Neural cell (in vitro differentiated cells): ENCODE data around the gene FASLG. TPM values are rescaled to one million over a fixed set of nuclear protein-coding genes. Genes with fewer than 3 reads are reported as not detected.

Experiments used
- H2AFZ ChIP-seq: fragments of 200-600, 300-800 bp; sonication (generic), shearing (Covaris generic); 2 replicates; pipeline ENCODE4 v1.6.0; 2014; ENCODE audit warnings: low read depth, mild to moderate bottlenecking, antibody characterized with exemption, low read length, moderate library complexity
- H3F3A ChIP-seq: fragments of 200-600 bp; shearing (Covaris generic); 2 replicates; pipeline ENCODE4 v1.6.1; 2016; ENCODE audit warnings: mild to moderate bottlenecking, moderate library complexity, mixed read lengths, antibody characterized with exemption, low read length; ENCODE audit not compliant: insufficient read depth, poor library complexity, severe bottlenecking
- H3K27ac ChIP-seq: fragments of 200-600, 300-800 bp; sonication (generic), shearing (Covaris generic); 2 replicates; pipeline ENCODE4 v1.5.1; 2014; ENCODE audit warnings: mild to moderate bottlenecking, low read length, moderate library complexity
- H3K27me3 ChIP-seq: fragments of 300-800, 200-600 bp; sonication (generic), shearing (Covaris generic); 2 replicates; pipeline ENCODE4 v1.6.0; 2014; ENCODE audit warnings: mild to moderate bottlenecking, low read depth, low read length, moderate library complexity; ENCODE audit not compliant: insufficient read depth
- H3K36me3 ChIP-seq: fragments of 300-800, 200-600 bp; sonication (generic), shearing (Covaris generic); 2 replicates; pipeline ENCODE4 v1.5.1; 2014; ENCODE audit warnings: mild to moderate bottlenecking, antibody characterized with exemption, low read length, moderate library complexity; ENCODE audit not compliant: insufficient read depth
- H3K4me2 ChIP-seq: fragments of 300-800, 200-600 bp; sonication (generic), shearing (Covaris generic); 2 replicates; pipeline ENCODE4 v1.6.0; 2014; ENCODE audit warnings: mild to moderate bottlenecking, low read length
- H3K4me3 ChIP-seq: fragments of 300-800, 200-600 bp; sonication (generic), shearing (Covaris generic); 2 replicates; pipeline ENCODE4 v1.5.1; 2014; ENCODE audit warnings: mild to moderate bottlenecking, low read length, moderate library complexity
- H3K79me2 ChIP-seq: fragments of 200-600 bp; shearing (Covaris generic); replicated peaks from 2 replicates; pipeline ENCODE4 v1.6.0; 2014; ENCODE audit warnings: mild to moderate bottlenecking, low read length, moderate library complexity; ENCODE audit not compliant: insufficient read depth
- H3K9ac ChIP-seq: fragments of 300-800, 200-600 bp; sonication (generic), shearing (Covaris generic); 2 replicates; pipeline ENCODE4 v1.6.1; 2016; ENCODE audit warnings: mild to moderate bottlenecking, low read length, mixed read lengths
- H3K9me2 ChIP-seq: fragments of 200-600 bp; shearing (Covaris generic); 2 replicates; pipeline ENCODE4 v1.6.1; 2016; ENCODE audit warnings: mild to moderate bottlenecking, low read length, mixed read lengths; ENCODE audit not compliant: insufficient read depth
- H3K9me3 ChIP-seq: fragments of 200-600, 300-800 bp; sonication (generic), shearing (Covaris generic); 2 replicates; pipeline ENCODE4 v1.6.1; 2016; ENCODE audit warnings: mild to moderate bottlenecking, mixed run types, low read length, moderate library complexity, mixed read lengths
- H4K20me1 ChIP-seq: fragments of 200-600 bp; shearing (Covaris generic); 2 replicates; pipeline ENCODE4 v1.6.1; 2016; ENCODE audit warnings: mild to moderate bottlenecking, mixed run types; ENCODE audit not compliant: insufficient read depth
- CTCF ChIP-seq: fragments of 450-650 bp; IDR thresholded peaks from 2 replicates; pipeline ENCODE4 v1.5.1; 2014; ENCODE audit warnings: antibody characterized with exemption, mild to moderate bottlenecking, moderate library complexity; ENCODE audit not compliant: poor library complexity, severe bottlenecking
- EZH2 ChIP-seq: fragments of 200-600, 300-800 bp; shearing (Covaris generic), sonication (generic); IDR thresholded peaks from 2 replicates; pipeline ENCODE4 v1.6.1; 2014; ENCODE audit warnings: antibody characterized with exemption, low read length, borderline replicate concordance, mild to moderate bottlenecking; ENCODE audit not compliant: insufficient read depth, poor library complexity, severe bottlenecking
- MXI1 ChIP-seq: fragments of 450-650 bp; conservative IDR thresholded peaks from 2 replicates; pipeline ENCODE4 v1.6.1; 2014; ENCODE audit warnings: antibody characterized with exemption, mild to moderate bottlenecking; ENCODE audit not compliant: poor library complexity, severe bottlenecking
- POLR2AphosphoS5 ChIP-seq: IDR thresholded peaks from 2 replicates; pipeline ENCODE4 v1.6.1; 2012
- RAD21 ChIP-seq: fragments of 450-650 bp; conservative IDR thresholded peaks from 2 replicates; pipeline ENCODE4 v1.6.1; 2014; ENCODE audit warnings: antibody characterized with exemption, mild to moderate bottlenecking, moderate library complexity
- REST ChIP-seq: IDR thresholded peaks from 2 replicates; pipeline ENCODE4 v1.6.1; 2012; ENCODE audit warnings: borderline replicate concordance
- SMC3 ChIP-seq: fragments of 450-650 bp; conservative IDR thresholded peaks from 2 replicates; pipeline ENCODE4 v1.6.1; 2014; ENCODE audit warnings: antibody characterized with exemption, mild to moderate bottlenecking, moderate library complexity; ENCODE audit not compliant: poor library complexity
- TAF1 ChIP-seq: IDR thresholded peaks from 2 replicates; pipeline ENCODE4 v1.6.1; 2012; ENCODE audit warnings: low read depth
- polyA plus RNA-seq: library from polyadenylated mRNA; depleted of rRNA; stranded (reverse); fragments of >200 nt; gene quantifications from 2 replicates; pipeline ENCODE4 v1.2.3, GENCODE V29; 2014

FASLG gene
- polyA plus RNA-seq, 1 donor from 2014 or later = not detected

GRCh38 chr1:172697534-172698002, 38.7 kb downstream of the FASLG start:
- Histone ChIP-seq H3K9me3 (no peaks in the 10 kb centered on the region), H4K20me1 (no peaks in the 10 kb centered on the region), H3K9ac (no peak overlapping the region), H3K27me3 (no peaks in the 10 kb centered on the region), H3K9me2 (no peaks in the 10 kb centered on the region), H2AFZ (no peak overlapping the region), H3K36me3 (no peaks in the 10 kb centered on the region), H3K79me2 (no peaks in the 10 kb centered on the region), H3K27ac (no peak overlapping the region), H3F3A (no peaks in the 10 kb centered on the region), H3K4me2 (no peak overlapping the region), H3K4me3 (no peak overlapping the region)
- TF ChIP-seq RAD21 (no peak), REST (no peak)

- Histone ChIP-seq H3K79me2 (no peaks in the 10 kb centered on the region), H3K9ac (no peak overlapping the region), H3K36me3 (no peaks in the 10 kb centered on the region), H2AFZ (no peak overlapping the region), H3K4me3 (no peak overlapping the region), H3K9me3 (no peaks in the 10 kb centered on the region), H4K20me1 (no peaks in the 10 kb centered on the region), H3F3A (no peaks in the 10 kb centered on the region), H3K27ac (no peak overlapping the region), H3K27me3 (no peaks in the 10 kb centered on the region), H3K9me2 (no peaks in the 10 kb centered on the region), H3K4me2 (no peak overlapping the region)
- no peak for TF ChIP-seq MXI1
- no peak for TF ChIP-seq POLR2AphosphoS5
- TF ChIP-seq SMC3 = no peak
- no peak for TF ChIP-seq TAF1
- no peak for TF ChIP-seq RAD21
- TF ChIP-seq EZH2 = no peak
- no peak for TF ChIP-seq REST
- no peak for TF ChIP-seq CTCF
Measured at GRCh38 chr1:172698224-172698623, 39.3 kb downstream of the FASLG start.
